Mesendoderm (in vitro differentiated cells): ENCODE data around the gene PLEKHA3. TPM values are rescaled to one million over a fixed set of nuclear protein-coding genes. Genes with fewer than 3 reads are reported as not detected.

ENCODE experiments used
- DNase-seq: peaks from one replicate; pipeline ENCODE4 v3.0.0; 2013
- H2AK5ac ChIP-seq: 2 replicates; pipeline ENCODE4 v1.6.1; 2013; ENCODE audit warnings: low read length, inconsistent platforms
- H2BK120ac ChIP-seq: 2 replicates; pipeline ENCODE4 v1.6.1; 2013; ENCODE audit warnings: low read depth, mild to moderate bottlenecking, low read length, moderate library complexity, mixed read lengths
- H2BK15ac ChIP-seq: replicated peaks from 2 replicates; pipeline ENCODE4 v1.6.1; 2013; ENCODE audit warnings: low read depth, mild to moderate bottlenecking, moderate library complexity
- H2BK5ac ChIP-seq: 2 replicates; pipeline ENCODE4 v1.6.1; 2013; ENCODE audit warnings: low read length, inconsistent platforms
- H3K18ac ChIP-seq: 2 replicates; pipeline ENCODE4 v1.6.1; 2013; ENCODE audit warnings: mild to moderate bottlenecking, low read length, mixed read lengths
- H3K23ac ChIP-seq: one replicate; pipeline ENCODE4 v1.6.1; 2013; ENCODE audit warnings: low read length
- H3K27ac ChIP-seq: 2 replicates; pipeline ENCODE4 v1.5.1; 2013; ENCODE audit warnings: low read depth, mild to moderate bottlenecking, inconsistent platforms, low read length, moderate library complexity
- H3K27me3 ChIP-seq: 2 replicates; pipeline ENCODE4 v1.6.1; 2013; ENCODE audit warnings: low read length, control low read depth, mild to moderate bottlenecking, inconsistent platforms; ENCODE audit not compliant: insufficient read depth, poor library complexity
- H3K36me3 ChIP-seq: 2 replicates; pipeline ENCODE4 v1.6.1; 2013; ENCODE audit warnings: low read length, inconsistent platforms; ENCODE audit not compliant: control insufficient read depth, insufficient read depth
- H3K4ac ChIP-seq: one replicate; pipeline ENCODE4 v1.6.1; 2013; ENCODE audit warnings: low read depth, mild to moderate bottlenecking, low read length, moderate library complexity
- H3K4me1 ChIP-seq: 2 replicates; pipeline ENCODE4 v1.6.1; 2013; ENCODE audit warnings: low read depth, low read length, inconsistent platforms; ENCODE audit not compliant: control insufficient read depth
- H3K4me2 ChIP-seq: 2 replicates; pipeline ENCODE4 v1.6.1; 2013; ENCODE audit warnings: low read length
- H3K4me3 ChIP-seq: 2 replicates; pipeline ENCODE4 v1.5.1; 2013; ENCODE audit warnings: mild to moderate bottlenecking, low read length
- H3K56ac ChIP-seq: one replicate; pipeline ENCODE4 v1.6.1; 2013; ENCODE audit warnings: low read length
- H3K79me1 ChIP-seq: 2 replicates; pipeline ENCODE4 v1.6.1; 2013; ENCODE audit warnings: low read length, inconsistent platforms
- H3K79me2 ChIP-seq: 2 replicates; pipeline ENCODE4 v1.6.1; 2013; ENCODE audit warnings: mild to moderate bottlenecking, low read length; ENCODE audit not compliant: control insufficient read depth, insufficient read depth
- H3K9ac ChIP-seq: 2 replicates; pipeline ENCODE4 v1.6.1; 2013; ENCODE audit warnings: low read length, inconsistent platforms
- H4K5ac ChIP-seq: one replicate; pipeline ENCODE4 v1.6.1; 2013; ENCODE audit warnings: low read length
- H4K8ac ChIP-seq: one replicate; pipeline ENCODE4 v1.6.1; 2013; ENCODE audit warnings: low read depth, mild to moderate bottlenecking, control low read depth, low read length, moderate library complexity
- WGBS: extraction: QIAGEN DNeasy Blood & Tissue Kit; methylation state at CpG from one replicate; pipeline ENCODE4 v1.1.7; 2013; ENCODE audit warnings: low lambda C conversion rate, missing lambda C conversion rate; ENCODE audit not compliant: insufficient coverage; ENCODE audit errors: extremely low coverage; 5-methylcytosine and 5-hydroxymethylcytosine counted together
- polyA plus RNA-seq, 2 experiments: library from polyadenylated mRNA; stranded (reverse); fragments of 200-250 nt; gene quantifications; one replicate each; pipeline ENCODE4 v1.2.3, GENCODE V29; 2013

Gene PLEKHA3
- polyA plus RNA-seq (2013, experiment 1 of 2): 16.3 TPM
- 14.2 TPM for polyA plus RNA-seq (2013, experiment 2 of 2)

DNA sequence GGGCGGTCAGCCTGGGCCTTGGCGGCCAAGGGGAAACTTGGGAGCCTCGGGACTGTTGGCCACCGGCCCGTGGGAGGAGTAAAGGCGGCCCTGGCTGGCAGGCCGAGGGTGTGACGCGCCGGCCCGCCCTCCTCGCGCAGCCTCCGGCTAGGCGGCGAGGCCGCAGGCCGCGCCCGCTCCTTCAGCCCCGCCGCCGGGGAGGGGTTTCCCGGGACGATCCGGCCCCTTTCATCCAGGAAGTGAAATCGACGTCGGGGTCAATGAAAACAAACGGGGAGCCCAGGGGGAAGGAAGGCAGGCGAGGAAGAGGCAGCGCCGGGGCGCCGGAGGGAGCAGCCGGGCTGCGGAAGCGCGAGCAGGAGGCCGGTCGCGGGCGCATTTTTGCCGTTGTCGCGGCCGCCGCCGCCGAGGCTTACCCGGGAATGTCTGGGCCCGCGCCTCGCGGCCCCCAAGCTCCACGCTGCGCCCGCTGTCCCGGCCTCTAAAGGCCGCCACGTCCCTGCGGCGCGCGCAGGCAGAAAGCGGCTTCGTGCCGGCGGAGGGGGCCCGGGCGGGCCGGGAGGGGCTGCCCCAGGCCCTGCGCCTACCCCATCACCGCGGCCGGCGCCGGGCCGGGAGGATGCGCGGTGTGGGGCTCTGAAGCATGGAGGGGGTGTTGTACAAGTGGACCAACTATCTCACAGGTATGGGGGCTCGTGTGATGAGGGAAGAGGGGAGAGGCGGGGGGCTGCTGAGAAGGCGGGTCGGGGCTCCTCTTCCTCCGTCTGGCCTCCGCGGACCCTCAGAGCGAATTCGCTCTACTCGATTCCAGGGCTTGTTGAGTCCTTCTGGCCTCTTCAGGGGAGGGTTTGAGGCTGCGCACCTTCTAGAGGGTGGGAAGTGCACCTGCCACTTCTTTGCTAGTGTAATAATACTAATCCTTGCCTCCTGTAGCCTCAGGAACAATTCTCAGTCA is at the start of gene PLEKHA3:
PLEKHA3 (plus strand) TSS at position 231 of the 955 bp plus-strand sequence; CDS start at position 644, 413 bp downstream.
- Histone ChIP-seq H3K9ac (peak within 1 kb of the TSS; percentile 68), H2BK15ac (no peak within 1 kb of the TSS), H3K18ac (no peak within 1 kb of the TSS), H2BK120ac (no peak within 1 kb of the TSS), H3K56ac (peak within 1 kb of the TSS; percentile 85), H3K79me2 (peaks cover 5% of the 10 kb centered on the region), H2AK5ac (no peak within 1 kb of the TSS), H3K4me2 (peak within 1 kb of the TSS; percentile 25), H2BK5ac (no peak within 1 kb of the TSS), H3K36me3 (no peaks in the 10 kb centered on the region), H3K27me3 (no peaks in the 10 kb centered on the region), H4K8ac (no peak within 1 kb of the TSS), H3K4ac (no peak within 1 kb of the TSS), H3K27ac (peak within 1 kb of the TSS; percentile 10), H3K4me3 (peak within 1 kb of the TSS; percentile 46), H3K4me1 (no peaks in the 10 kb centered on the region), H4K5ac (no peak within 1 kb of the TSS), H3K23ac (no peak within 1 kb of the TSS), H3K79me1 (peaks cover 10% of the 10 kb centered on the region)
- WGBS: no CpG with 5 or more reads among the region's 92 CpGs
- DNase-seq: peak; percentile 97

DNA sequence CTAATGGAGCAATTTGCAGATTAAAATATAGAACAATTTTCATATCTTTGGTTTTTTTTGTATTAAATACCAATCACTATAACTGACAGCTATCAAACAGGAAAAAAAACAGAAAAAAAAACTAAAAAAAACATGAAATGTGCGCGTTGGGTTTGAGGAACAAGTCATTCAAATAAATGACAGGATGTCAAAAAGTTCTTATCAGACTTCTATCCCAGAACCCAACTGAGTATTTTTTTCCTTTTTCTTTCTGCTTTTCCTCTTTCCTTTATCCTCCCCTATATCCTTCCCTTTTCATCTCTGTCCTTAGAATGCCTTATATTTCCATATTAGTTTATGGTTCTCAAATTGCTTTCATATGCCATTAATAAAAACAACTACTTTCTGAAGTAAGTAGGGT is 43.6 kb upstream of the PLEKHA3 start:
- Histone ChIP-seq H4K5ac (no peak overlapping the region), H3K36me3 (peaks cover 11% of the 10 kb centered on the region), H2BK120ac (no peak overlapping the region), H2BK5ac (no peak overlapping the region), H3K23ac (no peak overlapping the region), H3K27ac (no peak overlapping the region), H3K9ac (no peak overlapping the region), H3K4me1 (no peaks in the 10 kb centered on the region), H3K79me1 (no peaks in the 10 kb centered on the region), H3K4ac (no peak overlapping the region), H2AK5ac (no peak overlapping the region), H4K8ac (no peak overlapping the region), H3K18ac (no peak overlapping the region), H3K27me3 (no peaks in the 10 kb centered on the region), H3K4me3 (no peak overlapping the region), H3K56ac (no peak overlapping the region), H2BK15ac (no peak overlapping the region), H3K79me2 (no peaks in the 10 kb centered on the region), H3K4me2 (no peak overlapping the region)
- no CpG with 5 or more reads among the region's 2 CpGs for WGBS
- no peak for DNase-seq

DNA sequence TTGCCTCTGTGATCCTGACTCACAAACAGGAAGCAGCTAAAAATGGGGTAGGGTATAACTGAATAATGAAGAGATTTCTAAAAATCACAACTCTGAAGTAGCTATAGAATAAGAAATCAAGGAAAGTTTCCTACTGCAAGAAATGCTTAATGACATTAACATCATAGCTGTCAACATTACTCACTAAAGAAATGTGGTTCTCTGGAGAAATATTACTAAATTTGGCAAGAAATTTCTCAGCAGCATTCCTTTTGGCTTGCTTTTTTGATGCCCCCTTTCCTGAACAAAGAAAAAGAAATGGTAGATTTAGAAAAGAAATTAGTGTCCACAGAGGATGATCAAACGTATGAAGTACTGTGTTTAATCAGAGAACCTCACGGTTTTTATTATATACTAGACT is 38.8 kb upstream of the PLEKHA3 start:
- H3K36me3 ChIP-seq: peaks cover 6% of the 10 kb centered on the region

DNA sequence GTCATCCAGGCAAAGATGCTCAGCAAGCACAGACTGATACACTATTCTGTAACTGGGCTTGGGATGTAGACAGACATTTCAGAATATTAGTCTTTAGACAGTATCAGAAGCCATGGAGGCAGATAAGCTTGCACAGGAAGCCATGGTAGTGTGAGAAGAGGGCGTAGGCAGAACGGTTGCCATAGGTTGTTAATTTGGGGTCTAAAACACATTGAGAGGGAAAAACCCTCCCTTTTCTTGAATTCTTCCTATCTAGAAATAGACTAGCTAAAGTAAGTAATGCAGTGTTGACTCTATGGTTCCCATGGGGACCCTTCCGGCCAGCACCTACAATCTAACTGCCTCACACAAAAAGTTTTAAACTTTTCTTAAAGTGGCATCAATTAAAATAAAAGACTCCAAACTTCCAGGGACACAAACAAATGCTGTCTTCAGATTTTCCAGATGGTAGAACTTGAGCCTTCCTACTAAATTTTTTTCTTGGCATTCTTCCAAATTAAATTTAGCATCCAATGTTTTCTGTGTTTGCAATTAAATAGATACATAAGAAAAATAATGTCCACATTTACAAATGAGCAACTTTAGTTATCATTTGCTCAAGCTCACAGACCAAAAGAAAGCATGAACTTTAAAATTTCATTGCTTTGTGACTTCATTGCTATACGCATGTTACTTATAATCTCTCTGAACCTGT is 31.1 kb upstream of the PLEKHA3 start:
- H3K4me1 ChIP-seq: no peaks in the 10 kb centered on the region
- H3K23ac ChIP-seq: no peak overlapping the region
- no peak overlapping the region for H3K4ac ChIP-seq
- H3K9ac ChIP-seq: no peak overlapping the region
- H2BK120ac ChIP-seq: no peak overlapping the region
- H3K4me2 ChIP-seq: no peak overlapping the region
- no peak overlapping the region for H4K8ac ChIP-seq
- DNase-seq: no peak
- peaks cover 22% of the 10 kb centered on the region for H3K79me2 ChIP-seq
- no peak overlapping the region for H3K27ac ChIP-seq
- no peak overlapping the region for H4K5ac ChIP-seq
- no peak overlapping the region for H3K56ac ChIP-seq
- H3K27me3 ChIP-seq: no peaks in the 10 kb centered on the region
- peaks cover 14% of the 10 kb centered on the region for H3K79me1 ChIP-seq
- no peak overlapping the region for H3K4me3 ChIP-seq
- WGBS: no CpG with 5 or more reads among the region's 4 CpGs
- no peak overlapping the region for H3K18ac ChIP-seq
- peaks cover 2% of the 10 kb centered on the region for H3K36me3 ChIP-seq
- H2BK15ac ChIP-seq: no peak overlapping the region
- no peak overlapping the region for H2BK5ac ChIP-seq
- no peak overlapping the region for H2AK5ac ChIP-seq

More for the DNA sequence above, 38.8 kb upstream of the PLEKHA3 start:
- Histone ChIP-seq H3K4me3 (no peak overlapping the region), H2BK120ac (no peak overlapping the region), H3K79me2 (no peaks in the 10 kb centered on the region), H3K56ac (no peak overlapping the region), H3K4me2 (no peak overlapping the region), H2AK5ac (no peak overlapping the region), H2BK15ac (no peak overlapping the region), H3K79me1 (no peaks in the 10 kb centered on the region), H3K9ac (no peak overlapping the region), H3K27me3 (no peaks in the 10 kb centered on the region), H3K23ac (no peak overlapping the region), H3K18ac (no peak overlapping the region), H3K4me1 (no peaks in the 10 kb centered on the region), H3K27ac (no peak overlapping the region), H4K8ac (no peak overlapping the region), H2BK5ac (no peak overlapping the region), H3K4ac (no peak overlapping the region), H4K5ac (no peak overlapping the region)
- no peak for DNase-seq
- WGBS: no CpG with 5 or more reads among the region's 2 CpGs

DNA sequence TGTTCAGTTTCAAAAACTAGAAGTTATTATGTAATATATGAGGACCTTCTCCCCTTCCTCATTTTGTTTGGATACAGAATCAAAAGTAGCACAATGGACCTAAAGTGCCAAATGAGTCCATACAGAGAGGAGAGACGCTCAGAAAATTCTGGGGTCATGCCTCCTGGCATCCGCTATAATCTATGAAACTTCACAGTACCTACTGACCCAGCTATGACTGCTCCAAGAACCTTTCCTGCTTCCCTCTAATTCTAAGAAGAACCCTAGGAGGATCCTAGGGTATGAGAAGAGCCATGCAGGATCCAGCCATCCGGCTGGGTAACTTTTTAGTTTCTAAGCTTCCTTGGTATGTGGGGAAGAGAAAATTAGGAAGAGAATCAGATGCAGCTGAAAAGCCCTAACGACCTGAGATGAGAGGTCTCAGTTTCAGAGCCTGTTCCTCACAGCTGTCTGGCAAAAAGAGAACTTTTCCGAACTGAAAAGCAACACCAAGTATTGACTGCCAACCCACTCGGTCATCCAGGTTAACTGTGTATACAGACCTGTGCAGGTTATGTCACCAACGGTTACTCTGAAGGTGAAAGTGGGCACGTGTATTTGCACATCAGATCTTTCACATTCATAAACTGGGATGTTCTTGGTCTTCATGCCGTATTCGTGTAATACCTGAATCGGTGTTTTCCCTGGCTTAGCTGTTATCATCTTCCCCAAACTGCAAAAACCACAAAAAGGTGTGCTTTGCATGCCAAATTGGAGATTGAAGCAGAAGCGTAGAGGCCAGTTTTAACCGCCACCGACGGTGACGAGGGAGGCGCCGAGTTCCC is 30.3 kb upstream of the PLEKHA3 start:
- Histone ChIP-seq H3K79me1 (peaks cover 14% of the 10 kb centered on the region), H3K27me3 (no peaks in the 10 kb centered on the region), H3K27ac (peak overlapping the region; percentile 54), H3K36me3 (peaks cover 2% of the 10 kb centered on the region), H2BK5ac (no peak overlapping the region), H3K56ac (peak overlapping the region; percentile 97), H2BK120ac (no peak overlapping the region), H3K4me1 (no peaks in the 10 kb centered on the region), H3K79me2 (peaks cover 22% of the 10 kb centered on the region), H3K18ac (no peak overlapping the region), H2AK5ac (peak overlapping the region; percentile 66), H3K4me3 (peak overlapping the region; percentile 96), H3K23ac (peak overlapping the region; percentile 31), H2BK15ac (no peak overlapping the region), H4K8ac (peak overlapping the region; percentile 83), H3K4me2 (peak overlapping the region; percentile 96), H4K5ac (no peak overlapping the region), H3K9ac (peak overlapping the region; percentile 96), H3K4ac (no peak overlapping the region)
- DNase-seq: no peak
- no CpG with 5 or more reads among the region's 18 CpGs for WGBS
